Mesendoderm (in vitro differentiated cells): ENCODE measurements around the gene DHX8.
"Not testable (repeated sequence)": the region's sequence is repeated elsewhere in the genome, so short reads cannot be mapped to it uniquely, and the experiment has no call there.

Experiments used
- DNase-seq: peaks from one replicate; pipeline ENCODE4 v3.0.0; 2013
- H2AK5ac ChIP-seq: 2 replicates; pipeline ENCODE4 v1.6.1; 2013; ENCODE audit warnings: low read length, inconsistent platforms
- H2BK120ac ChIP-seq: 2 replicates; pipeline ENCODE4 v1.6.1; 2013; ENCODE audit warnings: low read depth, mild to moderate bottlenecking, low read length, moderate library complexity, mixed read lengths
- H2BK15ac ChIP-seq: replicated peaks from 2 replicates; pipeline ENCODE4 v1.6.1; 2013; ENCODE audit warnings: low read depth, mild to moderate bottlenecking, moderate library complexity
- H2BK5ac ChIP-seq: 2 replicates; pipeline ENCODE4 v1.6.1; 2013; ENCODE audit warnings: low read length, inconsistent platforms
- H3K18ac ChIP-seq: 2 replicates; pipeline ENCODE4 v1.6.1; 2013; ENCODE audit warnings: mild to moderate bottlenecking, low read length, mixed read lengths
- H3K23ac ChIP-seq: one replicate; pipeline ENCODE4 v1.6.1; 2013; ENCODE audit warnings: low read length
- H3K27ac ChIP-seq: 2 replicates; pipeline ENCODE4 v1.5.1; 2013; ENCODE audit warnings: low read depth, mild to moderate bottlenecking, inconsistent platforms, low read length, moderate library complexity
- H3K27me3 ChIP-seq: 2 replicates; pipeline ENCODE4 v1.6.1; 2013; ENCODE audit warnings: low read length, control low read depth, mild to moderate bottlenecking, inconsistent platforms; ENCODE audit not compliant: insufficient read depth, poor library complexity
- H3K36me3 ChIP-seq: 2 replicates; pipeline ENCODE4 v1.6.1; 2013; ENCODE audit warnings: low read length, inconsistent platforms; ENCODE audit not compliant: control insufficient read depth, insufficient read depth
- H3K4ac ChIP-seq: one replicate; pipeline ENCODE4 v1.6.1; 2013; ENCODE audit warnings: low read depth, mild to moderate bottlenecking, low read length, moderate library complexity
- H3K4me1 ChIP-seq: 2 replicates; pipeline ENCODE4 v1.6.1; 2013; ENCODE audit warnings: low read depth, low read length, inconsistent platforms; ENCODE audit not compliant: control insufficient read depth
- H3K4me2 ChIP-seq: 2 replicates; pipeline ENCODE4 v1.6.1; 2013; ENCODE audit warnings: low read length
- H3K4me3 ChIP-seq: 2 replicates; pipeline ENCODE4 v1.5.1; 2013; ENCODE audit warnings: mild to moderate bottlenecking, low read length
- H3K56ac ChIP-seq: one replicate; pipeline ENCODE4 v1.6.1; 2013; ENCODE audit warnings: low read length
- H3K79me1 ChIP-seq: 2 replicates; pipeline ENCODE4 v1.6.1; 2013; ENCODE audit warnings: low read length, inconsistent platforms
- H3K79me2 ChIP-seq: 2 replicates; pipeline ENCODE4 v1.6.1; 2013; ENCODE audit warnings: mild to moderate bottlenecking, low read length; ENCODE audit not compliant: control insufficient read depth, insufficient read depth
- H3K9ac ChIP-seq: 2 replicates; pipeline ENCODE4 v1.6.1; 2013; ENCODE audit warnings: low read length, inconsistent platforms
- H4K5ac ChIP-seq: one replicate; pipeline ENCODE4 v1.6.1; 2013; ENCODE audit warnings: low read length
- H4K8ac ChIP-seq: one replicate; pipeline ENCODE4 v1.6.1; 2013; ENCODE audit warnings: low read depth, mild to moderate bottlenecking, control low read depth, low read length, moderate library complexity
- WGBS: extraction: QIAGEN DNeasy Blood & Tissue Kit; methylation state at CpG from one replicate; pipeline ENCODE4 v1.1.7; 2013; ENCODE audit warnings: low lambda C conversion rate, missing lambda C conversion rate; ENCODE audit not compliant: insufficient coverage; ENCODE audit errors: extremely low coverage; 5-methylcytosine and 5-hydroxymethylcytosine counted together

The DHX8 gene

DNA sequence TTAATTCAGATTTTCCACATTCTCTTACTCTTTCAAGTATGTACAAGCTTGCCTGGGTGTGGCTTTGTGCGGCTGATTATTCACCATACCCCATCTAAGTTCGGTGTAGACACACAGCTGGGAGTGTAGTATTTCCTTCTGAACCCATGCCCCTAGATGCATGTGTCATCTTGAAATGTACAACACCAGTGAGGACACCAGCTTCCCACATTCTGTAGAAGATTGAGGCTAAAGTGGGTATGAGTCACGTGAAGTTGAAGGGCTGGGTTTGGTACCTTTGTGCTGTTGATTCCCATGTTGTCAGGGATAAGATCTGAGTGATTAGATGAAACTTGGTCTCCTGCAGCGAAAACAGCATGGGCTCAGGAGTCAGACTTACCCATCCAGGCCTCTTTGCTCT lies 14.6 kb upstream of the DHX8 start:
- WGBS: no CpG with 5 or more reads among the region's 4 CpGs
- peaks cover 4% of the 10 kb centered on the region for H3K4me1 ChIP-seq
- no peak overlapping the region for H3K4me3 ChIP-seq

DNA sequence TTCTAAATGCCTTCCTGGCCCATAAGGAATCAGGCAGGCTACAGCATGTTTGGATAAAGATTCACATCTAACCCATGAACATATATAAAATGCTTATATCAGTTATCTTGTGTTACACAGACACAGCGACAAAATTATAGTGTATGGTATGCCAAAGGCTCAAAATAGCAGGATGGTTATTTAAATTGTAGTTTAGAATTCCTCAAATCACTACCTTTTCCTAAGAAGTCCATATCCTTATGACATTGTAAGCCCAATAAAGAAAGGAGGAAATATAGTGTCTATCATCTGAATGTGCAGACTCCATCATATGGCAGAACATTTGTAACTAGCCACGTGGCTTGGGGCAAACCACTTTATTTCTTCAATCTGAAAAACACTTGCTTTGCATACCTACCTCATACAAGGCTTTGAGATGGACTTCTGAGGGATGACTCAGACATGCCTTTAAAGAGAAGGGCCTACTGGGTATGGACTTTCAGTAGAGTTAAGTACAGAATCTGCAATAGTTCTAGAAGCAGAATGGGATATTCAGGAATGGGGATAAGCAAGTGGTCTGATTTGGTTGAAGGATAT lies 12.1 kb upstream of the DHX8 start:
- Histone ChIP-seq H3K79me1 (no peaks in the 10 kb centered on the region), H4K5ac (no peak overlapping the region), H2BK120ac (no peak overlapping the region), H3K23ac (no peak overlapping the region), H3K56ac (no peak overlapping the region), H3K79me2 (no peaks in the 10 kb centered on the region), H4K8ac (no peak overlapping the region), H2BK5ac (no peak overlapping the region), H2AK5ac (no peak overlapping the region), H3K27me3 (no peaks in the 10 kb centered on the region), H3K4ac (no peak overlapping the region), H2BK15ac (no peak overlapping the region), H3K4me2 (no peak overlapping the region), H3K18ac (no peak overlapping the region), H3K4me3 (no peak overlapping the region), H3K27ac (no peak overlapping the region), H3K4me1 (peaks cover 3% of the 10 kb centered on the region), H3K36me3 (no peaks in the 10 kb centered on the region), H3K9ac (no peak overlapping the region)
- DNase-seq: no peak
- WGBS: no CpG with 5 or more reads among the region's 2 CpGs

More for the DNA sequence above, 14.6 kb upstream of the DHX8 start:
- H3K79me1 ChIP-seq: no peaks in the 10 kb centered on the region
- H3K18ac ChIP-seq: no peak overlapping the region
- H2BK120ac ChIP-seq: no peak overlapping the region
- H3K4ac ChIP-seq: no peak overlapping the region
- no peak overlapping the region for H4K5ac ChIP-seq
- no peak overlapping the region for H2AK5ac ChIP-seq
- no peak overlapping the region for H3K9ac ChIP-seq
- no peaks in the 10 kb centered on the region for H3K79me2 ChIP-seq
- H3K27me3 ChIP-seq: no peaks in the 10 kb centered on the region
- peak; percentile 52 for DNase-seq
- H3K36me3 ChIP-seq: no peaks in the 10 kb centered on the region
- H3K23ac ChIP-seq: no peak overlapping the region
- H3K27ac ChIP-seq: no peak overlapping the region
- no peak overlapping the region for H2BK15ac ChIP-seq
- H4K8ac ChIP-seq: no peak overlapping the region
- H3K4me2 ChIP-seq: no peak overlapping the region
- no peak overlapping the region for H2BK5ac ChIP-seq
- no peak overlapping the region for H3K56ac ChIP-seq

- no peak overlapping the region for H2BK5ac ChIP-seq
- no peak overlapping the region for H3K56ac ChIP-seq
- H3K4ac ChIP-seq: no peak overlapping the region
- H3K18ac ChIP-seq: no peak overlapping the region
- H3K79me1 ChIP-seq: no peaks in the 10 kb centered on the region
- H2BK15ac ChIP-seq: no peak overlapping the region
- H3K23ac ChIP-seq: no peak overlapping the region
- H3K4me3 ChIP-seq: no peak overlapping the region
- no peak overlapping the region for H2AK5ac ChIP-seq
- H3K4me1 ChIP-seq: no peaks in the 10 kb centered on the region
- no peaks in the 10 kb centered on the region for H3K79me2 ChIP-seq
- H3K9ac ChIP-seq: no peak overlapping the region
- no peak overlapping the region for H2BK120ac ChIP-seq
- no peaks in the 10 kb centered on the region for H3K27me3 ChIP-seq
- no peak overlapping the region for H3K4me2 ChIP-seq
- WGBS: no CpG with 5 or more reads among the region's 11 CpGs
- H4K8ac ChIP-seq: no peak overlapping the region
- H4K5ac ChIP-seq: no peak overlapping the region
- no peaks in the 10 kb centered on the region for H3K36me3 ChIP-seq
- no peak for DNase-seq
- no peak overlapping the region for H3K27ac ChIP-seq
These were observed 8.2 kb upstream of the DHX8 start for GRCh38 chr17:43475494-43476089.

GRCh38 chr17:43476306-43476705 lies 7.5 kb upstream of the DHX8 start:
- DNase-seq, H3K79me1 ChIP-seq, H2BK15ac ChIP-seq, H3K4ac ChIP-seq, H3K27ac ChIP-seq, H4K8ac ChIP-seq, H3K27me3 ChIP-seq, H3K4me2 ChIP-seq, H3K4me1 ChIP-seq, H2AK5ac ChIP-seq, H4K5ac ChIP-seq, H3K18ac ChIP-seq, H3K4me3 ChIP-seq, H2BK120ac ChIP-seq, H3K56ac ChIP-seq, H3K9ac ChIP-seq, H3K23ac ChIP-seq, H3K79me2 ChIP-seq, H2BK5ac ChIP-seq, H3K36me3 ChIP-seq: not testable (repeated sequence)
- WGBS: no CpG with 5 or more reads among the region's 9 CpGs

DNA sequence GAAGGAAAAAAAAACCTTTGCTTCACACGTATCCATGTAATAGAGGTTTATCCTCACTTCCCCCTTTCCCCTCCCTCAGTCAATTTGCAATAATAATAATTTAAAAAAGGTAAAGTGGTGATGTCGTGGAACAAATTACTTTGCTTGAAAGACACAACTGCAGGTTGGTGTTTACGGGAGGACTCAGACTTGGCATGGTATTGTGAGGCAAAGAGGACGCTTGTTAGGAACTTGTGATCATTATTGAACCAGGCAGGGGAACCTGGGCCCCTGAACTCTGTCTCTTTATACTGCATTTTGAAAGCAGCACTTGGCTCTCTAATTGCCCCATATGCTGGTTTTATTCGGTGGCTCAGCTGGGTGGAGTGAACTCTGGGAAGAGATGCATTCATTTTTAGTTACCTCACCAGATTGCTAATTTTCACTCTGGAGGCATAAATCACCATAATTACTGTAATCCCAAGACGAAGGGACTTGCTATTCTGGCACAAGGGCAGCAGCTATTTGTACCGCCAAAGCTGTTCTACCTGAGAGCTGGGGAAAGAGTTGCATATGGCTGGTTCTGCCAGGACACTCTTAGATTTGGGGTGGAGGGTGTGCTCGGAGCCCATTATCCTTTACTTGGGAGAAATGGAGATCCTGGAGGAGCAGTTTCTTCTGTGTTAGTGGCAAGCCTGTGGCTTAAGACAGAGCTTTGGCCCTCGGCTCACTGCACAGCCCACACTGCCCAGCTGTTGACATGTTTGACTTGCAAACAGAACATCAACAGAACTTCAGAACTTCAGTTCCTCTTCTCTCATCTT lies 5.7 kb upstream of the DHX8 start:
- no peak overlapping the region for H2BK15ac ChIP-seq
- H3K56ac ChIP-seq: peak overlapping the region; percentile 54
- H3K27me3 ChIP-seq: no peaks in the 10 kb centered on the region
- H4K5ac ChIP-seq: no peak overlapping the region
- H3K27ac ChIP-seq: no peak overlapping the region
- no peaks in the 10 kb centered on the region for H3K4me1 ChIP-seq
- no peaks in the 10 kb centered on the region for H3K79me2 ChIP-seq
- no peak for DNase-seq
- H3K4me3 ChIP-seq: no peak overlapping the region
- H3K4ac ChIP-seq: no peak overlapping the region
- no CpG with 5 or more reads among the region's 9 CpGs for WGBS
- no peak overlapping the region for H3K4me2 ChIP-seq
- no peak overlapping the region for H2BK120ac ChIP-seq
- H3K36me3 ChIP-seq: no peaks in the 10 kb centered on the region
- H2AK5ac ChIP-seq: no peak overlapping the region
- H3K79me1 ChIP-seq: no peaks in the 10 kb centered on the region
- H2BK5ac ChIP-seq: no peak overlapping the region
- H4K8ac ChIP-seq: no peak overlapping the region
- H3K18ac ChIP-seq: no peak overlapping the region
- H3K9ac ChIP-seq: no peak overlapping the region
- H3K23ac ChIP-seq: no peak overlapping the region
